H9 (cell line): ENCODE measurements around the gene PICALM. TPM values are rescaled to one million over a fixed set of nuclear protein-coding genes. Genes with fewer than 3 reads are reported as not detected.

Experiments
- DNase-seq: peaks from one replicate; pipeline ENCODE4 v3.0.0-alpha.2; 2017
- H2AFZ ChIP-seq: one replicate; pipeline ENCODE4 v1.6.1; 2013; ENCODE audit warnings: mild to moderate bottlenecking, low read length, control low read depth, moderate library complexity
- H2AK5ac ChIP-seq: 2 replicates; pipeline ENCODE4 v1.6.1; 2013; ENCODE audit warnings: low read length, control low read depth, mixed read lengths; ENCODE audit not compliant: insufficient read length
- H2BK120ac ChIP-seq: one replicate; pipeline ENCODE4 v1.6.1; 2013; ENCODE audit warnings: low read depth, mild to moderate bottlenecking, low read length, control low read depth, inconsistent platforms; ENCODE audit not compliant: poor library complexity, severe bottlenecking
- H2BK12ac ChIP-seq: 2 replicates; pipeline ENCODE4 v1.6.1; 2013; ENCODE audit warnings: low read length, control low read depth, mixed read lengths, low read depth; ENCODE audit not compliant: insufficient read length
- H2BK15ac ChIP-seq: 2 replicates; pipeline ENCODE4 v1.6.1; 2013; ENCODE audit warnings: low read depth, low read length, control low read depth
- H2BK20ac ChIP-seq: one replicate; pipeline ENCODE4 v1.6.1; 2013; ENCODE audit warnings: low read depth, mild to moderate bottlenecking, low read length, control low read depth, inconsistent platforms; ENCODE audit not compliant: poor library complexity, severe bottlenecking
- H2BK5ac ChIP-seq: 2 replicates; pipeline ENCODE4 v1.6.1; 2013; ENCODE audit warnings: low read length, control low read depth, mixed read lengths; ENCODE audit not compliant: insufficient read length
- H3K14ac ChIP-seq: 2 replicates; pipeline ENCODE4 v1.6.1; 2013; ENCODE audit warnings: low read length, control low read depth; ENCODE audit not compliant: insufficient read depth
- H3K18ac ChIP-seq: 2 replicates; pipeline ENCODE4 v1.6.1; 2013; ENCODE audit warnings: low read depth, mild to moderate bottlenecking, mixed read lengths, low read length, control low read depth; ENCODE audit not compliant: insufficient read length
- H3K23ac ChIP-seq: 2 replicates; pipeline ENCODE4 v1.6.1; 2013; ENCODE audit warnings: low read length, control low read depth, mixed read lengths, low read depth; ENCODE audit not compliant: insufficient read length
- H3K23me2 ChIP-seq: 2 replicates; pipeline ENCODE4 v1.6.1; 2013; ENCODE audit warnings: low read depth, mild to moderate bottlenecking, mixed read lengths, low read length, control low read depth; ENCODE audit not compliant: insufficient read length, poor library complexity, severe bottlenecking
- H3K27ac ChIP-seq: 2 replicates; pipeline ENCODE4 v1.5.1; 2013; ENCODE audit warnings: low read length, control low read depth, mixed read lengths, low read depth; ENCODE audit not compliant: insufficient read length
- H3K27me3 ChIP-seq: 2 replicates; pipeline ENCODE4 v1.6.1; 2013; ENCODE audit warnings: low read length, control low read depth, inconsistent platforms; ENCODE audit not compliant: insufficient read depth
- H3K4ac ChIP-seq: 2 replicates; pipeline ENCODE4 v1.6.1; 2013; ENCODE audit warnings: low read depth, mild to moderate bottlenecking, control low read depth, inconsistent platforms, low read length, moderate library complexity
- H3K4me1 ChIP-seq: 2 replicates; pipeline ENCODE4 v1.6.1; 2013; ENCODE audit warnings: low read length, control low read depth, inconsistent platforms; ENCODE audit not compliant: insufficient read depth
- H3K4me2 ChIP-seq: 2 replicates; pipeline ENCODE4 v1.6.1; 2013; ENCODE audit warnings: low read length, control low read depth, mixed read lengths; ENCODE audit not compliant: insufficient read length, insufficient read depth
- H3K56ac ChIP-seq: 2 replicates; pipeline ENCODE4 v1.6.1; 2013; ENCODE audit warnings: low read depth, mild to moderate bottlenecking, mixed read lengths, low read length, control low read depth; ENCODE audit not compliant: insufficient read length
- H3K79me1 ChIP-seq: 2 replicates; pipeline ENCODE4 v1.6.1; 2013; ENCODE audit warnings: low read depth, mild to moderate bottlenecking, moderate library complexity, low read length, control low read depth, inconsistent platforms; ENCODE audit not compliant: insufficient read depth, poor library complexity, severe bottlenecking
- H3K79me2 ChIP-seq: 2 replicates; pipeline ENCODE4 v1.6.1; 2013; ENCODE audit warnings: low read length, control low read depth, inconsistent platforms; ENCODE audit not compliant: insufficient read depth
- H3K9ac ChIP-seq: 2 replicates; pipeline ENCODE4 v1.6.1; 2013; ENCODE audit warnings: low read length, control low read depth, mixed read lengths; ENCODE audit not compliant: insufficient read length; ENCODE audit errors: extremely low read depth
- H3K9me3 ChIP-seq: one replicate; pipeline ENCODE4 v1.6.1; 2013; ENCODE audit warnings: low read depth, low read length, inconsistent platforms; ENCODE audit not compliant: control insufficient read depth
- H3T11ph ChIP-seq: one replicate; pipeline ENCODE4 v1.6.1; 2013; ENCODE audit warnings: mild to moderate bottlenecking, low read length, control low read depth, inconsistent platforms
- H4K20me1 ChIP-seq: one replicate; pipeline ENCODE4 v1.6.1; 2013; ENCODE audit not compliant: control insufficient read depth, insufficient read length, insufficient read depth
- H4K5ac ChIP-seq: 2 replicates; pipeline ENCODE4 v1.6.1; 2013; ENCODE audit warnings: low read depth, mild to moderate bottlenecking, mixed read lengths, low read length, control low read depth; ENCODE audit not compliant: insufficient read length
- H4K8ac ChIP-seq: replicated peaks from 2 replicates; pipeline ENCODE4 v1.6.1; 2013; ENCODE audit warnings: low read length, control low read depth, mixed read lengths, low read depth; ENCODE audit not compliant: insufficient read length
- H4K91ac ChIP-seq: 2 replicates; pipeline ENCODE4 v1.6.1; 2013; ENCODE audit warnings: low read depth, mild to moderate bottlenecking, moderate library complexity, mixed read lengths, low read length, control low read depth; ENCODE audit not compliant: insufficient read length
- H3K27ac Mint-ChIP-seq, 3 experiments: 2 replicates in 2 of 3; 3 replicates in 1 of 3; pipeline ENCODE4 v1.8.0; 2020 to 2021; ENCODE audit warnings: mixed read lengths in 3 of 3, mild to moderate bottlenecking in 1 of 3, moderate library complexity in 1 of 3
- H3K27me3 Mint-ChIP-seq: 2 replicates; pipeline ENCODE4 v1.8.0; 2021; ENCODE audit warnings: low read depth, mild to moderate bottlenecking, moderate library complexity, mixed read lengths
- H3K36me3 Mint-ChIP-seq, 3 experiments: 2 replicates in 2 of 3; 3 replicates in 1 of 3; pipeline ENCODE4 v1.8.0; 2020 to 2021; ENCODE audit warnings: low read depth in 3 of 3, mixed read lengths in 3 of 3; ENCODE audit not compliant: insufficient read depth in 1 of 3
- H3K4me1 Mint-ChIP-seq, 2 experiments: 2 replicates each; pipeline ENCODE4 v1.8.0; 2020; ENCODE audit warnings: mixed read lengths in 2 of 2
- H3K4me3 Mint-ChIP-seq, 2 experiments: 2 replicates in 1 of 2; 3 replicates in 1 of 2; pipeline ENCODE4 v1.8.0; 2020 to 2021; ENCODE audit warnings: mild to moderate bottlenecking in 2 of 2, mixed read lengths in 2 of 2, moderate library complexity in 1 of 2
- H3K9me3 Mint-ChIP-seq, 2 experiments: 2 replicates in 1 of 2; 3 replicates in 1 of 2; pipeline ENCODE4 v1.8.0; 2020; ENCODE audit warnings: mild to moderate bottlenecking in 2 of 2, mixed read lengths in 2 of 2, moderate library complexity in 1 of 2
- WGBS: extraction: QIAGEN DNeasy Blood & Tissue Kit; methylation state at CpG from one replicate; pipeline ENCODE4 v1.1.7; 2013; ENCODE audit warnings: missing lambda C conversion rate, low lambda C conversion rate, mixed read lengths; ENCODE audit not compliant: insufficient read length; ENCODE audit errors: extremely low coverage; 5-methylcytosine and 5-hydroxymethylcytosine counted together
- total RNA-seq: library from RNA; stranded (reverse); gene quantifications from 2 replicates; pipeline ENCODE4 v1.2.1, GENCODE V29; 2021
- TF ChIP-seq, protein P1 (sequence below): fragments of 200-600 bp; sonication (generic); conservative IDR thresholded peaks from 3 replicates; pipeline ENCODE4 v1.8.0; 2021; ENCODE audit warnings: antibody characterized with exemption, mild to moderate bottlenecking

The PICALM gene
- total RNA-seq, 1 experiment from 2014 or later = 76.4 TPM

DNA sequence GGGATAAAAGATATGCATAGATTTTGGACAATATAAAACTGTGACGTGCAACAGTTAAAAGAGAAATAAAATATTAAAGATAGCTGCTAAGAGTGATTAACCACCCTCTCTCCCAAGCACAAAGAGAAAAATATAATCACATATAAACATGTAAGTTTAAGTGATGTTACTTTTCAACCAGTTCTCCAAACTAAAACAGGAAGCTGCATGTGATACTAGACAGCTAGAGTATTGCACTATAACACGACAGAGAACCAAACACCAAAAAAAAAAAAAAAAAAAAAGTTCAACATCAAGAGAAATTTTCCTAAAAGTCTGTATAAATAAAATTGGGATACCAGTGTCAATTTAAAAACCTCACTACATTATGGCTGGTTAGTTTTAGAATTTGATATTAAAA, 79.1 kb downstream of the PICALM start:
- no peak overlapping the region for H3K56ac ChIP-seq
- no peak overlapping the region for H4K91ac ChIP-seq
- H3K4me3 Mint-ChIP-seq = no peak overlapping the region
- no peaks in the 10 kb centered on the region for H3K9me3 ChIP-seq
- no CpG with 5 or more reads among the region's 2 CpGs for WGBS
- H3K4me1 Mint-ChIP-seq = peaks cover 4 to 6% of the 10 kb centered on the region in 2 experiments; a peak in 2 of 4 replicates
- H3K79me1 ChIP-seq = no peaks in the 10 kb centered on the region
- H2BK5ac ChIP-seq = no peak overlapping the region
- no peak overlapping the region for H2BK120ac ChIP-seq
- H3K9me3 Mint-ChIP-seq = no peaks in the 10 kb centered on the region
- DNase-seq = no peak
- H2AK5ac ChIP-seq = no peak overlapping the region
- no peak overlapping the region for H3K27ac ChIP-seq
- H2BK15ac ChIP-seq = no peak overlapping the region
- H3K4me1 ChIP-seq = no peaks in the 10 kb centered on the region
- no peak overlapping the region for H2AFZ ChIP-seq
- H3K9ac ChIP-seq = no peak overlapping the region
- no peak overlapping the region for H2BK20ac ChIP-seq
- no peak overlapping the region for H3K14ac ChIP-seq
- peaks cover 5 to 34% (median 10%) of the 10 kb centered on the region in 3 experiments; a peak in 5 of 7 replicates for H3K36me3 Mint-ChIP-seq
- H3K27ac Mint-ChIP-seq = no peak overlapping the region
- TF ChIP-seq, protein P1, sequence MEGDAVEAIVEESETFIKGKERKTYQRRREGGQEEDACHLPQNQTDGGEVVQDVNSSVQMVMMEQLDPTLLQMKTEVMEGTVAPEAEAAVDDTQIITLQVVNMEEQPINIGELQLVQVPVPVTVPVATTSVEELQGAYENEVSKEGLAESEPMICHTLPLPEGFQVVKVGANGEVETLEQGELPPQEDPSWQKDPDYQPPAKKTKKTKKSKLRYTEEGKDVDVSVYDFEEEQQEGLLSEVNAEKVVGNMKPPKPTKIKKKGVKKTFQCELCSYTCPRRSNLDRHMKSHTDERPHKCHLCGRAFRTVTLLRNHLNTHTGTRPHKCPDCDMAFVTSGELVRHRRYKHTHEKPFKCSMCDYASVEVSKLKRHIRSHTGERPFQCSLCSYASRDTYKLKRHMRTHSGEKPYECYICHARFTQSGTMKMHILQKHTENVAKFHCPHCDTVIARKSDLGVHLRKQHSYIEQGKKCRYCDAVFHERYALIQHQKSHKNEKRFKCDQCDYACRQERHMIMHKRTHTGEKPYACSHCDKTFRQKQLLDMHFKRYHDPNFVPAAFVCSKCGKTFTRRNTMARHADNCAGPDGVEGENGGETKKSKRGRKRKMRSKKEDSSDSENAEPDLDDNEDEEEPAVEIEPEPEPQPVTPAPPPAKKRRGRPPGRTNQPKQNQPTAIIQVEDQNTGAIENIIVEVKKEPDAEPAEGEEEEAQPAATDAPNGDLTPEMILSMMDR = no peak
- H3K4ac ChIP-seq = no peak overlapping the region
- no peak overlapping the region for H3K18ac ChIP-seq
- H4K5ac ChIP-seq = no peak overlapping the region
- H3K79me2 ChIP-seq = no peaks in the 10 kb centered on the region
- H2BK12ac ChIP-seq = no peak overlapping the region
- no peaks in the 10 kb centered on the region for H4K20me1 ChIP-seq
- no peak overlapping the region for H3T11ph ChIP-seq
- no peaks in the 10 kb centered on the region for H3K27me3 ChIP-seq
- H4K8ac ChIP-seq = no peak overlapping the region
- no peaks in the 10 kb centered on the region for H3K23me2 ChIP-seq
- no peak overlapping the region for H3K4me2 ChIP-seq
- no peak overlapping the region for H3K23ac ChIP-seq
- H3K27me3 Mint-ChIP-seq = no peaks in the 10 kb centered on the region
